MCF 10A (cell line): ENCODE results near the gene UGT1A5. TPM values are rescaled to one million over a fixed set of nuclear protein-coding genes. Genes with fewer than 3 reads are reported as not detected.

ENCODE experiments used
- BruUV-seq: library from RNA; stranded (reverse); fragments of 400-500 nt; replicated peaks from 2 replicates; lab custom pipeline; 2021; lab: Mats Ljungman, UMichigan
- CTCF ChIA-PET: fragments of 300-600 bp; sonication (Branson Sonifier 250); formaldehyde crosslinking; extraction: SDS; loops from one replicate; lab custom pipeline; 2021; ENCODE audit warnings: antibody characterized with exemption, inconsistent platforms; lab: Yijun Ruan, JAX
- POLR2A ChIA-PET: fragments of 300-600, 350-650 bp; sonication (Branson Sonifier 250); formaldehyde crosslinking; extraction: SDS; loops from one replicate; lab custom pipeline; 2020; ENCODE audit warnings: antibody characterized with exemption, inconsistent platforms; lab: Yijun Ruan, JAX
- DNase-seq: peaks from one replicate; pipeline ENCODE4 v3.0.0-alpha.2; 2018; ENCODE audit not compliant: unreplicated experiment
- H3K27ac Mint-ChIP-seq: one replicate; pipeline ENCODE4 v1.8.0; 2022; ENCODE audit warnings: mild to moderate bottlenecking, low read depth, mixed read lengths; ENCODE audit not compliant: unreplicated experiment
- H3K27me3 Mint-ChIP-seq: one replicate; pipeline ENCODE4 v1.8.0; 2022; ENCODE audit warnings: mixed read lengths; ENCODE audit not compliant: insufficient read depth, unreplicated experiment
- H3K36me3 Mint-ChIP-seq: one replicate; pipeline ENCODE4 v1.8.0; 2022; ENCODE audit warnings: mild to moderate bottlenecking, moderate library complexity, mixed read lengths; ENCODE audit not compliant: insufficient read depth, unreplicated experiment
- H3K4me1 Mint-ChIP-seq: one replicate; pipeline ENCODE4 v1.8.0; 2022; ENCODE audit warnings: mixed read lengths; ENCODE audit not compliant: insufficient read depth, unreplicated experiment
- H3K4me3 Mint-ChIP-seq: one replicate; pipeline ENCODE4 v1.8.0; 2022; ENCODE audit warnings: mild to moderate bottlenecking, moderate library complexity, mixed read lengths; ENCODE audit not compliant: unreplicated experiment
- H3K9me3 Mint-ChIP-seq: one replicate; pipeline ENCODE4 v1.8.0; 2022; ENCODE audit warnings: mixed read lengths; ENCODE audit not compliant: unreplicated experiment
- CTCF ChIP-seq: fragments of 200-600 bp; IDR thresholded peaks from one replicate; pipeline ENCODE4 v1.8.0; 2022; ENCODE audit warnings: antibody characterized with exemption, mild to moderate bottlenecking; ENCODE audit not compliant: unreplicated experiment
- intact Hi-C: fragments of 100-400 bp; cut with micrococcal nuclease; formaldehyde crosslinking; loops from 2 replicates; pipeline ENCODE4 v1.14.1; 2022
- total RNA-seq: library from RNA; stranded (reverse); gene quantifications from 2 replicates; pipeline ENCODE4 v1.2.3, GENCODE V29; 2022

The UGT1A5 gene
- total RNA-seq, 1 experiment from 2014 or later = not detected

- Mint-ChIP-seq H3K9me3 (no peaks in the 10 kb centered on the region), H3K27me3 (no peaks in the 10 kb centered on the region), H3K4me3 (no peak within 1 kb of the TSS), H3K36me3 (no peaks in the 10 kb centered on the region), H3K4me1 (no peaks in the 10 kb centered on the region), H3K27ac (no peak within 1 kb of the TSS)
- POLR2A ChIA-PET = interaction anchor here (0.6 to 3.8 kb wide), 8 partner anchors 10 to 896 kb away, joined by 3 to 67 read pairs (median 3); partner anchors contain the start of genes UGT1A6 and USP40
- CTCF ChIA-PET = interaction anchor here (0.6 kb wide), 1 partner anchor 10 kb away, joined by 3 read pairs; the partner anchor contains the start of gene UGT1A9
- DNase-seq = peak; percentile 30
- no peak for TF ChIP-seq CTCF
- intact Hi-C loops = no loop called here
- BruUV-seq = no TSS peak
Observed at GRCh38 chr2:233681521-233682099, 31.1 kb upstream of the UGT1A5 start, which contains the start of gene UGT1A7. UGT1A7 (plus strand) TSS chr2:233681901; CDS start chr2:233681938, 37 bp downstream.

GRCh38 chr2:233684640-233685039 lies 28.1 kb upstream of the UGT1A5 start:
- no peak for TF ChIP-seq CTCF
- BruUV-seq = no TSS peak

GRCh38 chr2:233686928-233687327 lies 25.8 kb upstream of the UGT1A5 start:
- intact Hi-C loops = no loop called here
- POLR2A ChIA-PET = no interaction called here
- CTCF ChIA-PET = interaction anchor here (0.6 kb wide), 1 partner anchor 120 kb away, joined by 3 read pairs; no protein-coding TSS in a partner anchor
- DNase-seq = no peak
- Mint-ChIP-seq H3K27me3 (no peaks in the 10 kb centered on the region), H3K4me1 (peaks cover 27% of the 10 kb centered on the region), H3K36me3 (no peaks in the 10 kb centered on the region), H3K9me3 (no peaks in the 10 kb centered on the region), H3K4me3 (no peak overlapping the region), H3K27ac (no peak overlapping the region)
- no TSS peak for BruUV-seq
- TF ChIP-seq CTCF = no peak

More at GRCh38 chr2:233684640-233685039, 28.1 kb upstream of the UGT1A5 start:
- no peaks in the 10 kb centered on the region for H3K9me3 Mint-ChIP-seq
- no peaks in the 10 kb centered on the region for H3K36me3 Mint-ChIP-seq
- peaks cover 8% of the 10 kb centered on the region for H3K4me1 Mint-ChIP-seq
- CTCF ChIA-PET = no interaction called here
- H3K4me3 Mint-ChIP-seq = no peak overlapping the region
- POLR2A ChIA-PET = interaction anchor here (0.6 kb wide), 1 partner anchor 118 kb away, joined by 3 read pairs; the partner anchor contains the start of gene USP40
- DNase-seq = no peak
- intact Hi-C loops = no loop called here
- H3K27me3 Mint-ChIP-seq = no peaks in the 10 kb centered on the region
- H3K27ac Mint-ChIP-seq = no peak overlapping the region

- intact Hi-C loops = no loop called here
- DNase-seq = no peak
- H3K36me3 Mint-ChIP-seq = no peaks in the 10 kb centered on the region
- H3K27me3 Mint-ChIP-seq = no peaks in the 10 kb centered on the region
- ChIA-PET POLR2A (interaction anchor here (0.8 to 4.3 kb wide), 2 partner anchors 18 to 123 kb away, joined by 3 to 59 read pairs; partner anchors contain the start of gene USP40), CTCF (no interaction called here)
- H3K9me3 Mint-ChIP-seq = no peaks in the 10 kb centered on the region
- no TSS peak for BruUV-seq
- no peak overlapping the region for H3K27ac Mint-ChIP-seq
- TF ChIP-seq CTCF = no peak
- H3K4me3 Mint-ChIP-seq = no peak overlapping the region
- H3K4me1 Mint-ChIP-seq = peaks cover 30% of the 10 kb centered on the region
Observed at GRCh38 chr2:233688341-233688740, 24.4 kb upstream of the UGT1A5 start.
